Activated T-helper 1 cell treated with anti-CD3 and anti-CD28 coated beads, Interleukin-12 subunit alpha, Interleukin-12 subunit beta, Interleukin-2, Interleukin-4 antibody, amounts not matched to agents 30 ng/mL and 10 ng/mL and 1 ng/mL, durations not matched to agents 14 hours and 24 hours and 36 hours (primary cell): Measurements from ENCODE around the gene ORAI3. TPM values are rescaled to one million over a fixed set of nuclear protein-coding genes. Genes with fewer than 3 reads are reported as not detected.

Experiments used
- DNase-seq: peaks from one replicate; pipeline ENCODE4 v3.0.0; 2021; ENCODE audit warnings: low spot score
- H3K27ac Mint-ChIP-seq: one replicate; pipeline ENCODE4 v1.8.0; 2021; ENCODE audit warnings: mild to moderate bottlenecking, mixed read lengths
- H3K27me3 Mint-ChIP-seq: one replicate; pipeline ENCODE4 v1.8.0; 2022; ENCODE audit warnings: mild to moderate bottlenecking, moderate library complexity, mixed read lengths; ENCODE audit not compliant: insufficient read depth
- H3K36me3 Mint-ChIP-seq: one replicate; pipeline ENCODE4 v1.8.0; 2021; ENCODE audit warnings: low read depth, mixed read lengths
- H3K4me1 Mint-ChIP-seq: one replicate; pipeline ENCODE4 v1.8.0; 2021; ENCODE audit warnings: low read depth, mixed read lengths
- H3K4me3 Mint-ChIP-seq: one replicate; pipeline ENCODE4 v1.8.0; 2021; ENCODE audit warnings: mild to moderate bottlenecking, moderate library complexity, mixed read lengths
- H3K9me3 Mint-ChIP-seq: one replicate; pipeline ENCODE4 v1.8.0; 2021; ENCODE audit warnings: mixed read lengths
- intact Hi-C: fragments of 100-400 bp; cut with micrococcal nuclease; formaldehyde crosslinking; loops from one replicate; pipeline ENCODE4 v1.15.1; 2024
- total RNA-seq: library from RNA; stranded (reverse); gene quantifications from 2 replicates; pipeline ENCODE4 v1.2.3, GENCODE V29; 2022

The ORAI3 gene
- 11.1 and 11.5 TPM in 2 replicates for total RNA-seq

DNA sequence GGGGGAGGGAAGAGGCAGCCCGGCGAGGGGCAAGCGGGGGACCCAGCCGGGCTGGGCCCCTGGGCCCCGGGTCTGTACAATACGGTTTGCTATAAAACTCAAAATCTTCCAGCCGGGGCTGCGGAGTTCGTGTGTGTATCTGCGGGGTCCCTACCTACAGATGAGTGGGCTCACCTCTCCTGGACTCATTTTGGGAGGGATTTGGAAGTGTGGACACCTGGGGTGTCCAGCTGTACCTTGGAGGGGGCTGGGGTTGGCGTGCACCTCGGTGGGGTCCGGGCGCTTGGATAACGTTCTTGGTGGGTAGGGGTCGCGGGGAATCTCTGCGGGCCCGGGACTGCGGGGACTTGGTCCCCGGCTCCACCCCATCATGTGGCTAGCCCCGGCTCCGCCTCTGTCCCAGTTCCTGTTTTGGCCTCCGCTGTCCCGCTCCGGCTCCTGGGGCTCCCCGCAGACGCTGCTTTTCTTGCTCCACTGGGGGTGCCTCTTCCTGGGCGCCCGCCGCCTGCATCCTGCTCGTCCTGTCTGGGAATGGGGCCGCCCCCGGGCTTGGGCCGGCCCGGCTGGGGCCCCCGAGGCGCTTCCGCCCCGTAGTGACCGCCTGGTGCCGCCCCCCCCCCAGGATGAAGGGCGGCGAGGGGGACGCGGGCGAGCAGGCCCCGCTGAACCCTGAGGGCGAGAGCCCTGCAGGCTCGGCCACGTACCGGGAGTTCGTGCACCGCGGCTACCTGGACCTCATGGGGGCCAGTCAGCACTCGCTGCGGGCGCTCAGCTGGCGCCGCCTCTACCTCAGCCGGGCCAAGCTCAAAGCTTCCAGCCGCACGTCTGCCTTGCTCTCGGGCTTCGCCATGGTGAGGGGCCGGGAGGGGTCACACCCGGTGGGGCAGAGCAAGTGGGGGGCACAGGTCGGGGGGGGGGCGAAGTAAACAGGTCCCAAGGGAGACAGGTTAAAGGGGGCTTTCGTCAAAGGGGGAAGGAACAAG is at the start of gene ORAI3:
TSS of gene ORAI3 (plus strand) at position 402 of the 983 bp plus-strand sequence. CDS start at position 624, 222 bp downstream.
- DNase-seq = peak; percentile 37
- Mint-ChIP-seq H3K27me3 (no peaks in the 10 kb centered on the region), H3K4me1 (peaks cover 10% of the 10 kb centered on the region), H3K9me3 (no peaks in the 10 kb centered on the region), H3K4me3 (peak within 1 kb of the TSS; percentile 92), H3K36me3 (peaks cover 13% of the 10 kb centered on the region), H3K27ac (peak within 1 kb of the TSS; percentile 76)
- intact Hi-C loops = loop anchor here (1.0 kb wide), 1 partner anchor 8 kb away; the partner anchor contains the start of gene SETD1A

DNA sequence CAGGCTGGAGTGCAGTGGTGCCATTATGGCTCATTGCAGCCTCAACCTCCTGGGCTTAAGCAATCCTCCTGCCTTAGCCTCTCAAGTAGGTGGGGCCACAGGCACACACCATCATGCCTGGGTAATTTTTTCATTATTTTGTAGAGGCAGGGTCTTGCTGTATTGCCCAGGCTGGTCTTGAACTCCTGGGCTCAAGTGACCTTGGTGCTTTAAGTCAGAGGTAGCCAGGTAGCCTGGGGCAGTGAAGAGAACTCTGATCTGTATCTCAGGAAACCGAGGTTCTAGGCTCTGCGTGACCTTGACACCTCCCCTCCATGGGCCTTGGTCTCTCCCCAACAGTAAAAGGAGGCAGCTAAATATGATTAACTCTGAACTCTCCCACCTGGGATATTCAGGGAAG is 49.1 kb upstream of the ORAI3 start:
- Mint-ChIP-seq H3K4me3 (no peak overlapping the region), H3K27me3 (no peaks in the 10 kb centered on the region), H3K36me3 (no peaks in the 10 kb centered on the region), H3K27ac (no peak overlapping the region), H3K4me1 (peaks cover 52% of the 10 kb centered on the region), H3K9me3 (peaks cover 4% of the 10 kb centered on the region)
- intact Hi-C loops = loop anchor here (5.0 kb wide), 2 partner anchors 137 to 152 kb away; partner anchors contain the start of genes CFAP119, PHKG2 and RNF40
- DNase-seq = no peak

DNA sequence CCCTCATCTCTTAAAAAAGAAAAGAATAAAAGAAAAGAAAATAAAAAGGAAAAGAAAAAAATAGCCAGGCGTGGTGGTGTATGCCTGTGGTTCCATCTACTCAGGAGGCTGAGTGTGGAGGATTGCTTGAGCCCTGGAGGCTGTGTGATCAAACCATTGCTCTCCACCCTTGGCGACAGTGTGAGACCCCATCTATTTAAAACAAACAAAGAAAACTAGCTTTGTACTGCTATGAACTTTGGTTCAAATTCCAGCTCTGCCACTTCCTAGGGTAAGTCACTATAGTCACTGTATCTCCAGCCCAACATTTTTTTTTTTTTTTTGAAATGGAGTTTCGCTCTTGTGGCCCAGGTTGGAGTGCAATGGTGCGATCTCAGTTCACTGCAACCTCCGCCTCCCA is 48.3 kb upstream of the ORAI3 start:
- intact Hi-C loops = no loop called here
- Mint-ChIP-seq H3K27ac (peak overlapping the region; percentile 67), H3K4me1 (peaks cover 44% of the 10 kb centered on the region)

GRCh38 chr16:30901201-30902028 is 47.5 kb upstream of the ORAI3 start:
- Mint-ChIP-seq H3K4me1 (peaks cover 38% of the 10 kb centered on the region), H3K4me3 (peak overlapping the region; percentile 69), H3K27me3 (no peaks in the 10 kb centered on the region), H3K36me3 (no peaks in the 10 kb centered on the region), H3K9me3 (peaks cover 4% of the 10 kb centered on the region), H3K27ac (peak overlapping the region; percentile 67)
- intact Hi-C loops = loop anchor here (1.0 kb wide), 4 partner anchors 7 to 57 kb away; partner anchors contain the start of gene BCL7C
- no peak for DNase-seq

More for the DNA sequence above, 48.3 kb upstream of the ORAI3 start:
- Mint-ChIP-seq H3K4me3 (peak overlapping the region; percentile 69), H3K36me3 (no peaks in the 10 kb centered on the region), H3K27me3 (no peaks in the 10 kb centered on the region), H3K9me3 (peaks cover 4% of the 10 kb centered on the region)
- no peak for DNase-seq

- H3K36me3 Mint-ChIP-seq = no peaks in the 10 kb centered on the region
Measured at GRCh38 chr16:30902029-30902972, 46.6 kb upstream of the ORAI3 start.

DNA sequence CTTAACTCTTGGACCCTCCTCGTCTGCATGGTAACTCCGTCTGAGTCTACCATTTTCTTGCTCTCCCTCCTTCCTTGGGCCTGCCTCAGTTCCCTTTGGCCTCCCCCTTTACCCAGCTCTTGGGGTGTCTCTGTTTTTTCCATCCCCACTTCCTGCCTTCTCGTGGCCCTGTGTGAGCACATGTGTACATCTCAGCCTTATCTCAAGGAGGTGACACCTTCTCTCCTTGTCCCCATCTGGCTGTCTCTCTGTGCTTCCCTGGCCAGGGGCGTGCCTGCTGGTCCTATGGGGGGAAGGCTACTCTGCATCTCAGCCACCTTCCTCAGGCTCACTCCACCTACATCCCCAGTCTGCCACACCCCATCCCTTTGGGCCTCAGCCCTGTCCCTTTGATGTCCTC is 45.9 kb upstream of the ORAI3 start:
- H3K27me3 Mint-ChIP-seq = no peaks in the 10 kb centered on the region
- DNase-seq = no peak
- peaks cover 37% of the 10 kb centered on the region for H3K4me1 Mint-ChIP-seq
- H3K36me3 Mint-ChIP-seq = no peaks in the 10 kb centered on the region
- H3K27ac Mint-ChIP-seq = peak overlapping the region; percentile 96
- peaks cover 4% of the 10 kb centered on the region for H3K9me3 Mint-ChIP-seq
- intact Hi-C loops = no loop called here
- H3K4me3 Mint-ChIP-seq = peak overlapping the region; percentile 94

More at GRCh38 chr16:30902029-30902972, 46.6 kb upstream of the ORAI3 start:
- intact Hi-C loops = loop anchor here (1.0 kb wide), 4 partner anchors 8 to 58 kb away; partner anchors contain the start of gene BCL7C
- H3K27ac Mint-ChIP-seq = peak overlapping the region; percentile 96
- H3K4me3 Mint-ChIP-seq = peak overlapping the region; percentile 94
- H3K4me1 Mint-ChIP-seq = peaks cover 31% of the 10 kb centered on the region
- no peaks in the 10 kb centered on the region for H3K27me3 Mint-ChIP-seq
- DNase-seq = peak; percentile 54
- H3K9me3 Mint-ChIP-seq = peaks cover 4% of the 10 kb centered on the region

DNA sequence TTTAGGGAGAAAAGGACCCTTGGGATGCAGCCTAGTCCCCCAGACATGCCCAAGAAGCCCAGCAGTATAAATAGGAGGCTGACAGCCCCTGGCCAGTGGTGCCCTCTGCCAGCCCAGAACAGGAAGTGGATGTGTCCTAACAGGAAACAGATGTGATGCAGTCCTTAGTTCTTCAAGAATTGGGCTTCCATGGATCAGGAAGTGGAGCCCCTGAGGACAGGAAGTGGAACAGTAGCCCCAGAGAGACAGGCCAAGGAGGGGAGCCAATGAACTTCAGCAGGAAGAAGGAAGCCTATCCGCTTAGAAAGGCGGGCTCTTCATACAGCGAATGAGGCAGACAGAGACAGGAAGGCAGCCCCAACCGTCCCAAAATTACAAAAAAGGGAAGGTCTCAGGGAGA is 45.3 kb upstream of the ORAI3 start:
- Mint-ChIP-seq H3K27ac (peak overlapping the region; percentile 92), H3K9me3 (peaks cover 4% of the 10 kb centered on the region), H3K4me1 (peaks cover 37% of the 10 kb centered on the region), H3K27me3 (no peaks in the 10 kb centered on the region), H3K36me3 (no peaks in the 10 kb centered on the region), H3K4me3 (peak overlapping the region; percentile 51)
- no peak for DNase-seq
- intact Hi-C loops = no loop called here

DNA sequence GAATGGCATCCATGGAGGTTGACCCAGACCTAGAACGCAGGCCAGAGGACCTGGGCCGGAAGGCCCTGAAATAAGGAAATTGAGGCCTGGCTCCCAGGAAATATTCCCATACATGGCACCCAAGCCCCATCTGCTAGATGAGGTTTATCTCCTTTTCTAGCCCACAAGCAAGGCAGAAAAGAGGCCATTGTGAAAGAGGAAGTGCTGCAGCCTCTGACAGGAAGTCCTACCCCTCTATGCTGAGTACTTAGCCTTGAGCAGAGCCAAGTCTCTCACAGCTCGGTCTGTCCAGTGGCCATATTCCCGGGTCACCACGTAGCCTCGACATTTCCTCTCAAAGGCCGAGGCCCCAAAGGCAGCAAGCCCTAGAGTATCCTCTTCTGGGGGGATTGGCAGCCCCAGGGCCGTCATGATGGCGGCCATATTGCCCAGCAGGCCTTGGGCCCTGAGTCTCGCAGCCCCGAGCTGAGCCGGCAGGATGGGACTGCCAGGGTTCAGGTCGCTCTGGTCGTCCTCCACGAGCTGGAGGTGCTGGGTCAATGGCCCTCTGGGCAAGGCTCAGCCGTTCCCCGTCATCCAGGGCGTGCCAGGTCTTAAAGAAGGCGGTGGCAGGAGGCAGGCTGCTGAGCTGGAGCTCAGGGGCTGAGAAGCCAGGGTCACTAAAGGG is 44.6 kb upstream of the ORAI3 start:
- DNase-seq = no peak
- intact Hi-C loops = no loop called here
- Mint-ChIP-seq H3K36me3 (no peaks in the 10 kb centered on the region), H3K27ac (peak overlapping the region; percentile 92), H3K9me3 (peaks cover 4% of the 10 kb centered on the region), H3K4me1 (peaks cover 37% of the 10 kb centered on the region), H3K4me3 (no peak overlapping the region), H3K27me3 (no peaks in the 10 kb centered on the region)

DNA sequence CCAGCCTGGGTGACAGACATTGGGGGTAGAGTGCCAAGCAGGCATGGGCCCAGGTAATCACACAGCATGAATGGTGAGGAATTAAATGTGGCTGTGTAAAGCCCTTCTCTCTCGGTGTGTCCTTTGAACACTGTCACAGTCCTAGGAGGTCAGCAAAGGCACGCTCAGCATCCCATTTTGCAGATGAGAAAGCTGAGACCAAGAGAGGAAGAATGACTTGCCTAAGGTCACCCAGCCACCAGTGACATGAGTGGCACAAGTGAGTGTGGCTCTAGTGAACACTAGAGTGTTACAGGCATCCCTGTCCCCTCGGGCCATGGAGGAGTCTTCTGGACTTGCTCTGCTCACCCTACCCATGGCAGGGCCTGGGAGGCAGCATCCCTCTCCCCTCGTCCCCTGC is 41.8 kb upstream of the ORAI3 start:
- intact Hi-C loops = no loop called here
- no peak for DNase-seq
- Mint-ChIP-seq H3K36me3 (no peaks in the 10 kb centered on the region), H3K27me3 (no peaks in the 10 kb centered on the region), H3K4me1 (peaks cover 23% of the 10 kb centered on the region), H3K4me3 (no peak overlapping the region), H3K9me3 (peaks cover 4% of the 10 kb centered on the region), H3K27ac (no peak overlapping the region)

DNA sequence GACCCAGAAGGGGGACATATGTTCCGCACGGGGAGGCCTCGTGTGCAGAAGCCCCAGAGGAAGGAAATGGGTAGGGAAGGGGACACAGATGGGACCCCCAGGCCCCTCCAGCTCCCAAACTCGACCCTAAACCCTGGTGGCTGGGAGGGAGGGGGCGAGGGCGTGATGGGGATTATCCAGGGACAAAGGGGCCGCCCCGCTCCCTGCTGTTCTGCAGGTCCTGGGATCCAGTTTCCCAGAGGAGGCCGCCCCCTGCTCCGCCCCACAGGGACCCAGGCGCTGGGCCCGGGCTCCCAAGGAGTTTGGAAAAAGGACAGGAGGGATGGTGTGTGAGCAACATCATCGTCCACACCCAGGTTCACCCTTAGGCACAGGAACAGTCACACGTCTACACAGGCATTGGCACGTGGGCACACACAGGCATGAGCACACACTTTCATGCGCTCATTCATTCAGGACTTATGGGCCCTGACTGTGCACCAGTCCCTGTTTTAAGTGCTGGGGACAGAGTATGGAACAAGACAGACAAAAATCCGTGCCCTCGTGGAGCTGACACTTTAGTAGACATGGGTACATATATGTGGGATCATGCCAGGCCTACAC is 38.3 kb upstream of the ORAI3 start:
- no peaks in the 10 kb centered on the region for H3K36me3 Mint-ChIP-seq
- no peaks in the 10 kb centered on the region for H3K27me3 Mint-ChIP-seq
- H3K4me1 Mint-ChIP-seq = peaks cover 7% of the 10 kb centered on the region
- no peaks in the 10 kb centered on the region for H3K9me3 Mint-ChIP-seq
- DNase-seq = no peak
- intact Hi-C loops = no loop called here
- H3K4me3 Mint-ChIP-seq = no peak overlapping the region
- H3K27ac Mint-ChIP-seq = no peak overlapping the region

DNA sequence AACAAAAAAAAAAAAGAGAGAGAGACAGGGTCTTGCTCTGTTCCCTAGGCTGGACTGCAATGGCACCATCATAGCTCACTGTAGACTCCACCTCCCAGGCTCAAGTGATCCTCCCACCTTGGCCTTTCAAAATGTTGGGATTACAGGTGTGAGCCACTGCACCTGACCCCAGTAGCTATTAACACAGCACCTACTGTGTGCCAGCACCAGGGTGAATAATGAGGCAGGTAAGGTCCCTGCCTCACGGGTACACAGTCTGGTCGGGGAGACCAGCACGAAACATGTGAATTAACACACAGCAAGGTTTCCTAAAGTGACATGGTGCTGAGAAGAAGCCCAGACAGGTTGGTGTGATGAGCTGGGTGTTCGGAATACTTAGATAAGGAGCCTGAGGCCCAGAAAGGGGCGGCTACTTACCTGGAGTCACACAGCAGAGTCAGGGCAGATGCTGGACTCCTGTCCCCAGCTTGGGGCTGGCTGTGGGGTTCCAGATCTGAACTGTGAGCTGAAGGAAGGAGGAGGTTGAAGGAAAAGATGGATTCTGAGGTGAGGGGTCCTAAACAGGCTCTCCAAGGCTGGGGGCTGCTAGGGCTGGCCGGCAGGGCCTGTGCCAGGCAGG is 36.0 kb upstream of the ORAI3 start:
- intact Hi-C loops = no loop called here
- peaks cover 2% of the 10 kb centered on the region for H3K4me1 Mint-ChIP-seq
- H3K27me3 Mint-ChIP-seq = no peaks in the 10 kb centered on the region
- H3K36me3 Mint-ChIP-seq = no peaks in the 10 kb centered on the region
- no peak for DNase-seq
- H3K9me3 Mint-ChIP-seq = no peaks in the 10 kb centered on the region
- H3K4me3 Mint-ChIP-seq = no peak overlapping the region
- no peak overlapping the region for H3K27ac Mint-ChIP-seq
